Measurements from ENCODE around the gene HTR1B.
A peak's percentile ranks its signal among the peaks of the same experiment; 100 is the strongest.

The HTR1B gene

DNA sequence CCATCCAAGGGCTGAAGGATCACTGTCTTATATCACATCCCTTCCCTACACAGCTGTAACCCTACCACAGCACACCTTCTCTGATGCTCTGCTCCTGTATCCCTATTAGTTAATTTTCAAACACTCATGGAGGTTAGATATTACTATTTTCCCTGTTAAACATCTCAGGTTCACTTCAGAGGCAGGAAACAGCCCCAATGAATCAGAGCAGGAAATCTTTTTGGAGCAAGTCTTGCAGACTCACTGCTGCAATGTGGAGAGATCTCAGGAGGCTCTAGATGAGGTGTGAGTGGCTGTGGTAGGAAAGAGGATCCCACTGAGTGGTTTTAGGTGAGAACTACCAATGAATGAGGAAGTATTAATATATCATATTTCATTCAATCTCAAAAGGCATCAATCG, 19.7 kb upstream of the HTR1B start:
- Histone ChIP-seq H3K9ac (ENCODE audit: low read depth, low read length, poor library complexity, severe bottlenecking) (no peak overlapping the region), H3F3A (ENCODE audit: low read depth) (no peaks in the 10 kb centered on the region), H4K20me1 (ENCODE audit: insufficient read depth, low read length, poor library complexity, severe bottlenecking) (no peaks in the 10 kb centered on the region), H3K4me3 (ENCODE audit: low read length, poor library complexity, severe bottlenecking) (no peak overlapping the region), H3K9me2 (replicated peaks; ENCODE audit: low read depth, low read length) (no peaks in the 10 kb centered on the region), H2AFZ (ENCODE audit: low read length) (no peak overlapping the region), H3K9me3 (ENCODE audit: insufficient read depth, low read depth, low read length) (no peaks in the 10 kb centered on the region), H3K79me2 (ENCODE audit: insufficient read depth, low read length) (no peaks in the 10 kb centered on the region), H3K4me2 (ENCODE audit: low read depth, low read length, poor library complexity, severe bottlenecking) (no peak overlapping the region), H3K27me3 (ENCODE audit: insufficient read depth, low read length, poor library complexity, severe bottlenecking) (no peaks in the 10 kb centered on the region), H3K4me1 (ENCODE audit: insufficient read depth, low read length, poor library complexity, severe bottlenecking) (no peaks in the 10 kb centered on the region), H3K36me3 (ENCODE audit: insufficient read depth, low read length) (no peaks in the 10 kb centered on the region)
- TF ChIP-seq, protein P1, sequence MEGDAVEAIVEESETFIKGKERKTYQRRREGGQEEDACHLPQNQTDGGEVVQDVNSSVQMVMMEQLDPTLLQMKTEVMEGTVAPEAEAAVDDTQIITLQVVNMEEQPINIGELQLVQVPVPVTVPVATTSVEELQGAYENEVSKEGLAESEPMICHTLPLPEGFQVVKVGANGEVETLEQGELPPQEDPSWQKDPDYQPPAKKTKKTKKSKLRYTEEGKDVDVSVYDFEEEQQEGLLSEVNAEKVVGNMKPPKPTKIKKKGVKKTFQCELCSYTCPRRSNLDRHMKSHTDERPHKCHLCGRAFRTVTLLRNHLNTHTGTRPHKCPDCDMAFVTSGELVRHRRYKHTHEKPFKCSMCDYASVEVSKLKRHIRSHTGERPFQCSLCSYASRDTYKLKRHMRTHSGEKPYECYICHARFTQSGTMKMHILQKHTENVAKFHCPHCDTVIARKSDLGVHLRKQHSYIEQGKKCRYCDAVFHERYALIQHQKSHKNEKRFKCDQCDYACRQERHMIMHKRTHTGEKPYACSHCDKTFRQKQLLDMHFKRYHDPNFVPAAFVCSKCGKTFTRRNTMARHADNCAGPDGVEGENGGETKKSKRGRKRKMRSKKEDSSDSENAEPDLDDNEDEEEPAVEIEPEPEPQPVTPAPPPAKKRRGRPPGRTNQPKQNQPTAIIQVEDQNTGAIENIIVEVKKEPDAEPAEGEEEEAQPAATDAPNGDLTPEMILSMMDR (conservative IDR thresholded peaks at IDR 0.05; ENCODE audit: low read length): no peak
- no peak for TF ChIP-seq EZH2phosphoT487 (IDR thresholded peaks at IDR 0.05; ENCODE audit: borderline replicate concordance)

- TF ChIP-seq, protein P1 (conservative IDR thresholded peaks at IDR 0.05; ENCODE audit: low read length): no peak
- no peak for TF ChIP-seq EZH2phosphoT487 (IDR thresholded peaks at IDR 0.05; ENCODE audit: borderline replicate concordance)
- Histone ChIP-seq H3K4me2 (ENCODE audit: low read depth, low read length, poor library complexity, severe bottlenecking) (peak overlapping the region; percentile 48), H2AFZ (ENCODE audit: low read length) (no peak overlapping the region), H3K27me3 (ENCODE audit: insufficient read depth, low read length, poor library complexity, severe bottlenecking) (no peaks in the 10 kb centered on the region), H3K9me3 (ENCODE audit: insufficient read depth, low read depth, low read length) (no peaks in the 10 kb centered on the region), H3K4me1 (ENCODE audit: insufficient read depth, low read length, poor library complexity, severe bottlenecking) (no peaks in the 10 kb centered on the region), H3K9ac (ENCODE audit: low read depth, low read length, poor library complexity, severe bottlenecking) (no peak overlapping the region), H3K9me2 (replicated peaks; ENCODE audit: low read depth, low read length) (no peaks in the 10 kb centered on the region), H3K79me2 (ENCODE audit: insufficient read depth, low read length) (no peaks in the 10 kb centered on the region), H3K4me3 (ENCODE audit: low read length, poor library complexity, severe bottlenecking) (no peak overlapping the region), H3K36me3 (ENCODE audit: insufficient read depth, low read length) (no peaks in the 10 kb centered on the region), H4K20me1 (ENCODE audit: insufficient read depth, low read length, poor library complexity, severe bottlenecking) (no peaks in the 10 kb centered on the region), H3F3A (ENCODE audit: low read depth) (no peaks in the 10 kb centered on the region)
Observed at GRCh38 chr6:77474973-77475372, 11.7 kb upstream of the HTR1B start.

DNA sequence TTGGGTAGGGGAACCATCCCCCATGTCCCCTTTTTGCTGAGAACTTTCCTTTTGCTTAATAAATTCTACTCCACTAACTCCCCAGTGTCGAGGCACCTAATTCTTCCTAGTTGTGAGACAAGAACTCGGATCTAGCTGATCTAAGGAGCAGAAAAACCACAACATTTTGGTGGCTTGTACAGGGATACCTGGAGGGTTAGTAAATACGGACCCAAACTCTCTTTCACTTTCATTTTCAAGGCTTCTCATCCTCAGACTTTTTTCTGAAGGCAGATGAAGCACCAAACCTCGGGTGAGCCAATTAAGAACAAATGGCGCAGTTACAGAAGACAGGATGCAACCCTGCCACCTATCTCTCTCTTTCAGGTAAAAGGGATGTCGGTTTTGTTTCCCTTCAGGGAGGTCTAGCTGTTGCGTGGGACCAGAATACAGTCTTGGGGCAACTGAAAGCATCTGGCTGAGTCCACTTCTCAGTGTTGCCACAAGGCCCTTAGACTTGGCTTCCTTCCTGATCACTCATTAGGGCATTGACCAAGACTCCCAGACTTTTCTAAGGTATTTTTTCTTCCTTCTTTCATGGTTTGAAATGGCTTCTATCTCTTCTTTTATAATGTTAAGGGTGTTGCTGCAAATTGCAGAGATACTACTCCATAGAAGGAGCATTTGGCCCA, 11.1 kb upstream of the HTR1B start:
- Histone ChIP-seq H3K9ac (ENCODE audit: low read depth, low read length, poor library complexity, severe bottlenecking) (no peak overlapping the region), H3K4me1 (ENCODE audit: insufficient read depth, low read length, poor library complexity, severe bottlenecking) (no peaks in the 10 kb centered on the region), H3K9me2 (replicated peaks; ENCODE audit: low read depth, low read length) (no peaks in the 10 kb centered on the region), H3F3A (ENCODE audit: low read depth) (no peaks in the 10 kb centered on the region), H4K20me1 (ENCODE audit: insufficient read depth, low read length, poor library complexity, severe bottlenecking) (no peaks in the 10 kb centered on the region), H2AFZ (ENCODE audit: low read length) (peak overlapping the region; percentile 90), H3K27me3 (ENCODE audit: insufficient read depth, low read length, poor library complexity, severe bottlenecking) (no peaks in the 10 kb centered on the region), H3K4me3 (ENCODE audit: low read length, poor library complexity, severe bottlenecking) (peak overlapping the region; percentile 59), H3K79me2 (ENCODE audit: insufficient read depth, low read length) (no peaks in the 10 kb centered on the region), H3K36me3 (ENCODE audit: insufficient read depth, low read length) (no peaks in the 10 kb centered on the region), H3K9me3 (ENCODE audit: insufficient read depth, low read depth, low read length) (no peaks in the 10 kb centered on the region), H3K4me2 (ENCODE audit: low read depth, low read length, poor library complexity, severe bottlenecking) (peak overlapping the region; percentile 48)
- TF ChIP-seq EZH2phosphoT487 (IDR thresholded peaks at IDR 0.05; ENCODE audit: borderline replicate concordance): no peak
- TF ChIP-seq, protein P1 (conservative IDR thresholded peaks at IDR 0.05; ENCODE audit: low read length): no peak
